ENCODE results near the gene BPIFB3. TPM values are rescaled to one million over a fixed set of nuclear protein-coding genes. Genes with fewer than 3 reads are reported as not detected.

BPIFB3 gene
- total RNA-seq, 2 donors from 2014 or later, result not detected

GRCh38 chr20:33030569-33030968 lies 23.1 kb upstream of the BPIFB3 start:
- no peak overlapping the region for H3K4me3 ChIP-seq
- no peak for DNase-seq (ENCODE audit: low spot score)
- no peak for TF ChIP-seq CTCF (IDR thresholded peaks at IDR 0.05)

GRCh38 chr20:33031531-33031930 lies 22.2 kb upstream of the BPIFB3 start, which contains the start of gene BPIFB6:
BPIFB6 (plus strand) TSS chr20:33031648; CDS start chr20:33031648, 0 bp downstream.
- Histone ChIP-seq H3K36me3 (no peaks in the 10 kb centered on the region), H3K4me3 (no peak within 1 kb of the TSS)
- DNase-seq (ENCODE audit: low spot score), result no peak

More at GRCh38 chr20:33030569-33030968, 23.1 kb upstream of the BPIFB3 start:
- Histone ChIP-seq H3K9me3 (peaks cover 0 to 6% of the 10 kb centered on the region in 2 donors), H3K36me3 (no peaks in the 10 kb centered on the region), H3K4me1 (no peaks in the 10 kb centered on the region), H3K27me3 (no peaks in the 10 kb centered on the region), H3K27ac (no peak overlapping the region)

GRCh38 chr20:33032555-33032954 lies 21.1 kb upstream of the BPIFB3 start:
- no peak for DNase-seq (ENCODE audit: low spot score)
- H3K9me3 ChIP-seq, result peaks cover 0 to 6% of the 10 kb centered on the region in 2 donors
- H3K27me3 ChIP-seq, result no peaks in the 10 kb centered on the region
- no peaks in the 10 kb centered on the region for H3K36me3 ChIP-seq
- TF ChIP-seq CTCF (IDR thresholded peaks at IDR 0.05), result no peak
- H3K27ac ChIP-seq, result no peak overlapping the region
- no peaks in the 10 kb centered on the region for H3K4me1 ChIP-seq
- H3K4me3 ChIP-seq, result no peak overlapping the region

More at GRCh38 chr20:33031531-33031930, 22.2 kb upstream of the BPIFB3 start, which contains the start of gene BPIFB6:
- H3K27me3 ChIP-seq, result no peaks in the 10 kb centered on the region
- TF ChIP-seq CTCF (IDR thresholded peaks at IDR 0.05), result no peak
- H3K9me3 ChIP-seq, result peaks cover 0 to 6% of the 10 kb centered on the region in 2 donors
- no peak within 1 kb of the TSS for H3K27ac ChIP-seq
- no peaks in the 10 kb centered on the region for H3K4me1 ChIP-seq

- no peak overlapping the region for H3K4me3 ChIP-seq
- H3K27me3 ChIP-seq, result no peaks in the 10 kb centered on the region
- H3K4me1 ChIP-seq, result no peaks in the 10 kb centered on the region
- TF ChIP-seq CTCF (IDR thresholded peaks at IDR 0.05), result no peak
- peaks cover 0 to 6% of the 10 kb centered on the region in 2 donors for H3K9me3 ChIP-seq
- H3K36me3 ChIP-seq, result no peaks in the 10 kb centered on the region
- no peak for DNase-seq (ENCODE audit: low spot score)
- no peak overlapping the region for H3K27ac ChIP-seq
Measured at GRCh38 chr20:33033381-33033780, 20.3 kb upstream of the BPIFB3 start.

- Histone ChIP-seq H3K9me3 (peaks cover 0 to 6% of the 10 kb centered on the region in 2 donors), H3K4me1 (no peaks in the 10 kb centered on the region), H3K27ac (no peak overlapping the region), H3K4me3 (no peak overlapping the region), H3K36me3 (no peaks in the 10 kb centered on the region), H3K27me3 (no peaks in the 10 kb centered on the region)
- DNase-seq (ENCODE audit: low spot score), result no peak
- no peak for TF ChIP-seq CTCF (IDR thresholded peaks at IDR 0.05)
Measured at GRCh38 chr20:33034115-33034514, 19.6 kb upstream of the BPIFB3 start.

- no peak overlapping the region for H3K4me3 ChIP-seq
- H3K27ac ChIP-seq, result no peak overlapping the region
- no peaks in the 10 kb centered on the region for H3K36me3 ChIP-seq
Measured at GRCh38 chr20:33034901-33035492, 18.7 kb upstream of the BPIFB3 start.

More at GRCh38 chr20:33034901-33035492, 18.7 kb upstream of the BPIFB3 start:
- TF ChIP-seq CTCF (IDR thresholded peaks at IDR 0.05), result no peak
- no peaks in the 10 kb centered on the region for H3K27me3 ChIP-seq
- H3K4me1 ChIP-seq, result no peaks in the 10 kb centered on the region
- DNase-seq (ENCODE audit: low spot score), result no peak
- H3K9me3 ChIP-seq, result peaks cover 0 to 6% of the 10 kb centered on the region in 2 donors
